ENCODE results near the gene RPL28. TPM values are rescaled to one million over a fixed set of nuclear protein-coding genes. Genes with fewer than 3 reads are reported as not detected.

Gene RPL28
- 1,000 to 10,000 TPM in 5 of 7 donors, 100 to 1,000 TPM in 2; 581 to 2,029 (median 1,447) TPM for total RNA-seq
- 1,000 to 10,000 TPM; 3,566 to 4,833 (median 4,082) TPM for polyA plus RNA-seq
- long read RNA-seq, donor 1, full-length matches to known transcripts, result 1,066 of 1,206 reads
- long read RNA-seq, donor 1, partial matches to known transcripts, result 76 of 1,206 reads
- long read RNA-seq, donor 1, other reads (novel, unspliced or antisense), result 64 of 1,206 reads
- long read RNA-seq, donor 2, full-length matches to known transcripts, result 907 of 986 reads
- long read RNA-seq, donor 2, partial matches to known transcripts, result 44 of 986 reads
- long read RNA-seq, donor 2, other reads (novel, unspliced or antisense), result 35 of 986 reads

- intact Hi-C loops (cut with DNase I; ENCODE audit: low total_unique reads), result no loop called here
- H3K4me3 ChIP-seq, result peak within 1 kb of the TSS; percentile 74 to 96 (median 90)
- H3K36me3 ChIP-seq, result peaks cover 4 to 44% (median 38%) of the 10 kb centered on the region in 6 donors
- H3K4me1 ChIP-seq, result peaks cover 43 to 73% (median 59%) of the 10 kb centered on the region in 6 donors
- peak within 1 kb of the TSS; percentile 88 to 96 (median 93) for H3K27ac ChIP-seq
- 0 to 1% (median 0%) methylated on average over 46 to 68 of the region's 68 CpGs for WGBS, 5 donors
- no peaks in the 10 kb centered on the region for H3K9me3 ChIP-seq
- DNase-seq, result peak; percentile 99
- no peaks in the 10 kb centered on the region for H3K27me3 ChIP-seq (replicated peaks in 1 of 7)
- peak; percentile 100 for TF ChIP-seq POLR2AphosphoS5 (IDR thresholded peaks at IDR 0.05)
- peak in 1 of 11 experiments; percentile 21 for TF ChIP-seq CTCF (IDR thresholded peaks at IDR 0.05 in 8 of 11, conservative IDR thresholded peaks at IDR 0.05 in 3 of 11)
- TF ChIP-seq POLR2A (IDR thresholded peaks at IDR 0.05), result peak; percentile 96 to 99 (median 97)
These were observed at the start of gene RPL28 for GRCh38 chr19:55385724-55386492. Gene RPL28, plus strand, starts transcription at chr19:55385932. Its CDS starts 426 bp downstream, at chr19:55386358.

- no peak overlapping the region for H3K4me3 ChIP-seq
- H3K27ac ChIP-seq, result no peak overlapping the region
- peaks cover 10 to 31% (median 17%) of the 10 kb centered on the region in 6 donors for H3K4me1 ChIP-seq
- intact Hi-C loops (cut with DNase I; ENCODE audit: low total_unique reads), result no loop called here
- DNase-seq, result no peak
- H3K27me3 ChIP-seq (replicated peaks in 1 of 7), result peaks cover 0 to 58% (median 5%) of the 10 kb centered on the region in 7 donors
- 78 to 86% (median 83%) methylated on average over 7 of the region's 7 CpGs for WGBS, 5 donors
- H3K36me3 ChIP-seq, result no peaks in the 10 kb centered on the region
- no peaks in the 10 kb centered on the region for H3K9me3 ChIP-seq
- no peak for TF ChIP-seq POLR2AphosphoS5 (IDR thresholded peaks at IDR 0.05)
- no peak for TF ChIP-seq POLR2A (IDR thresholded peaks at IDR 0.05)
- TF ChIP-seq CTCF (IDR thresholded peaks at IDR 0.05 in 8 of 11, conservative IDR thresholded peaks at IDR 0.05 in 3 of 11), result no peak
These were observed 49.6 kb upstream of the RPL28 start for GRCh38 chr19:55336101-55336500.

GRCh38 chr19:55339105-55339888 lies 46.4 kb upstream of the RPL28 start, which contains the start of gene KMT5C:
Gene KMT5C, plus strand, starts transcription at chr19:55339876. Its CDS starts 2,061 bp downstream, at chr19:55341937.
- Histone ChIP-seq H3K36me3 (peaks cover 0 to 27% (median 0%) of the 10 kb centered on the region in 6 donors), H3K27me3 (replicated peaks in 1 of 7) (peaks cover 0 to 41% (median 0%) of the 10 kb centered on the region in 7 donors), H3K4me1 (peaks cover 10 to 35% (median 22%) of the 10 kb centered on the region in 6 donors), H3K9me3 (no peaks in the 10 kb centered on the region), H3K27ac (peak within 1 kb of the TSS; percentile 72 to 97 (median 91)), H3K4me3 (peak within 1 kb of the TSS; percentile 45 to 75 (median 58))
- 0 to 2% (median 1%) methylated on average over 51 to 63 of the region's 63 CpGs for WGBS, 5 donors
- TF ChIP-seq POLR2A (IDR thresholded peaks at IDR 0.05), result peak in 1 of 3 donors; percentile 32
- peak; percentile 35 to 85 (median 66) for TF ChIP-seq CTCF (IDR thresholded peaks at IDR 0.05 in 8 of 11, conservative IDR thresholded peaks at IDR 0.05 in 3 of 11)
- TF ChIP-seq POLR2AphosphoS5 (IDR thresholded peaks at IDR 0.05), result peak; percentile 98 to 99 (median 99)
- intact Hi-C loops (cut with DNase I; ENCODE audit: low total_unique reads), result no loop called here
- peak; percentile 100 for DNase-seq

Data from spleen (tissue), 13 donors.